WTC11 (cell line): Measurements from ENCODE around the gene THYN1. TPM values are rescaled to one million over a fixed set of nuclear protein-coding genes. Genes with fewer than 3 reads are reported as not detected.
A peak's percentile ranks its signal among the peaks of the same experiment; 100 is the strongest.

Source experiments
- ATAC-seq: fragments of 200-7000 bp; cut with Tn5 transposase; 2 replicates; pipeline ENCODE4 v1.10.0; 2021; ENCODE audit warnings: mild to moderate bottlenecking, moderate library complexity
- CTCF ChIA-PET: fragments of 300-600 bp; sonication (Branson Sonifier 250); formaldehyde crosslinking; loops from one replicate; lab custom pipeline; 2021; ENCODE audit warnings: antibody characterized with exemption; lab: Charles Lee
- POLR2A ChIA-PET: fragments of 350-600 bp; sonication (Branson Sonifier 250); formaldehyde crosslinking; loops from one replicate; lab custom pipeline; 2021; ENCODE audit warnings: antibody characterized with exemption; lab: Charles Lee
- DNase-seq: peaks from one replicate; pipeline ENCODE4 v3.0.0; 2021; ENCODE audit warnings: low spot score
- H3K27ac Mint-ChIP-seq: 2 replicates; pipeline ENCODE4 v1.8.0; 2021; ENCODE audit warnings: mixed read lengths
- H3K27me3 Mint-ChIP-seq: 2 replicates; pipeline ENCODE4 v1.8.0; 2021; ENCODE audit warnings: low read depth, mild to moderate bottlenecking, moderate library complexity, mixed read lengths
- H3K36me3 Mint-ChIP-seq: 2 replicates; pipeline ENCODE4 v1.8.0; 2021; ENCODE audit warnings: mixed read lengths
- H3K4me1 Mint-ChIP-seq: 2 replicates; pipeline ENCODE4 v1.8.0; 2022; ENCODE audit warnings: mixed read lengths
- H3K4me3 Mint-ChIP-seq: 2 replicates; pipeline ENCODE4 v1.8.0; 2021; ENCODE audit warnings: mild to moderate bottlenecking, moderate library complexity, mixed read lengths
- H3K9me3 Mint-ChIP-seq: 2 replicates; pipeline ENCODE4 v1.8.0; 2021; ENCODE audit warnings: mixed read lengths
- ATF1 ChIP-seq: sonication (generic); formaldehyde crosslinking; IDR thresholded peaks from 2 replicates; pipeline ENCODE4 v1.8.1; 2023; ENCODE audit warnings: mild to moderate bottlenecking, moderate library complexity, missing genetic modification reagents
- CREM ChIP-seq: sonication (generic); formaldehyde crosslinking; IDR thresholded peaks from 2 replicates; pipeline ENCODE4 v1.8.1; 2022; ENCODE audit warnings: mild to moderate bottlenecking, missing genetic modification reagents, moderate library complexity
- E2F5 ChIP-seq: sonication (generic); formaldehyde crosslinking; IDR thresholded peaks from 2 replicates; pipeline ENCODE4 v1.8.1; 2022; ENCODE audit warnings: mild to moderate bottlenecking, moderate library complexity, missing genetic modification reagents
- ERG ChIP-seq: fragments of 250-450 bp; sonication (Bioruptor Pico); IDR thresholded peaks from 2 replicates; pipeline ENCODE4 v1.8.0; 2021; ENCODE audit warnings: mild to moderate bottlenecking
- ESRRA ChIP-seq: sonication (generic); formaldehyde crosslinking; IDR thresholded peaks from 2 replicates; pipeline ENCODE4 v1.8.1; 2022; ENCODE audit warnings: mild to moderate bottlenecking, missing genetic modification reagents, borderline replicate concordance
- FOXP1 ChIP-seq: sonication (generic); formaldehyde crosslinking; IDR thresholded peaks from 2 replicates; pipeline ENCODE4 v1.8.0; 2022; ENCODE audit warnings: missing genetic modification reagents, mild to moderate bottlenecking, moderate library complexity, borderline replicate concordance
- JUN ChIP-seq: sonication (generic); formaldehyde crosslinking; IDR thresholded peaks from 2 replicates; pipeline ENCODE4 v1.8.0; 2023; ENCODE audit warnings: mild to moderate bottlenecking, missing genetic modification reagents
- MXD4 ChIP-seq: fragments of 250-450 bp; sonication (Bioruptor Pico); IDR thresholded peaks from 2 replicates; pipeline ENCODE4 v1.8.0; 2021; ENCODE audit warnings: mild to moderate bottlenecking, moderate library complexity, borderline replicate concordance
- OVOL2 ChIP-seq: fragments of 250-450 bp; sonication (Bioruptor Pico); IDR thresholded peaks from 2 replicates; pipeline ENCODE4 v1.9.0; 2021; ENCODE audit warnings: mild to moderate bottlenecking, borderline replicate concordance
- RORB ChIP-seq: fragments of 250-450 bp; sonication (Bioruptor Pico); IDR thresholded peaks from 2 replicates; pipeline ENCODE4 v1.9.0; 2021; ENCODE audit warnings: mild to moderate bottlenecking
- SMAD3 ChIP-seq: sonication (generic); formaldehyde crosslinking; IDR thresholded peaks from 2 replicates; pipeline ENCODE4 v1.8.0; 2022; ENCODE audit warnings: missing genetic modification reagents, mild to moderate bottlenecking, borderline replicate concordance
- SMAD4 ChIP-seq: sonication (generic); formaldehyde crosslinking; IDR thresholded peaks from 2 replicates; pipeline ENCODE4 v1.8.0; 2022; ENCODE audit warnings: mild to moderate bottlenecking, missing genetic modification reagents
- SOX15 ChIP-seq: fragments of 250-450 bp; sonication (Bioruptor Pico); IDR thresholded peaks from 2 replicates; pipeline ENCODE4 v1.9.0; 2021; ENCODE audit warnings: mild to moderate bottlenecking
- STAT6 ChIP-seq: sonication (generic); formaldehyde crosslinking; conservative IDR thresholded peaks from 2 replicates; pipeline ENCODE4 v1.8.1; 2023; ENCODE audit warnings: mild to moderate bottlenecking, low read depth, missing genetic modification reagents, moderate library complexity
- TCF7 ChIP-seq: sonication (generic); formaldehyde crosslinking; IDR thresholded peaks from 2 replicates; pipeline ENCODE4 v1.8.0; 2022; ENCODE audit warnings: mild to moderate bottlenecking, low read depth, missing genetic modification reagents, moderate library complexity
- USF2 ChIP-seq: sonication (generic); formaldehyde crosslinking; IDR thresholded peaks from 2 replicates; pipeline ENCODE4 v1.8.1; 2023; ENCODE audit warnings: mild to moderate bottlenecking, missing genetic modification reagents, moderate library complexity
- ZBTB43 ChIP-seq: sonication (generic); formaldehyde crosslinking; IDR thresholded peaks from 2 replicates; pipeline ENCODE4 v1.8.1; 2023; ENCODE audit warnings: mild to moderate bottlenecking, missing genetic modification reagents
- ZNF138 ChIP-seq: sonication (generic); formaldehyde crosslinking; conservative IDR thresholded peaks from 2 replicates; pipeline ENCODE4 v1.8.1; 2022; ENCODE audit warnings: mild to moderate bottlenecking, moderate library complexity, missing genetic modification reagents
- ZSCAN18 ChIP-seq: fragments of 250-450 bp; sonication (Bioruptor Pico); IDR thresholded peaks from 2 replicates; pipeline ENCODE4 v2.1.2; 2022; ENCODE audit warnings: mild to moderate bottlenecking, moderate library complexity
- total RNA-seq: library from RNA; stranded (reverse); gene quantifications from 3 replicates; pipeline ENCODE4 v1.2.3, GENCODE V29; 2021

Gene THYN1
- total RNA-seq, 1 experiment from 2014 or later = 80.2 TPM

GRCh38 chr11:134266841-134267251, 13.7 kb upstream of the THYN1 start:
- Mint-ChIP-seq H3K4me1 (peaks cover 67% of the 10 kb centered on the region), H3K4me3 (no peak overlapping the region), H3K27me3 (no peaks in the 10 kb centered on the region), H3K36me3 (peaks cover 19% of the 10 kb centered on the region), H3K9me3 (no peaks in the 10 kb centered on the region), H3K27ac (peak overlapping the region; percentile 90)
- TF ChIP-seq RORB (CRISPR knock-in tag) (no peak), OVOL2 (CRISPR knock-in tag) (no peak), ZSCAN18 (CRISPR knock-in tag) (no peak), ZBTB43 (CRISPR knock-in tag) (no peak), SOX15 (CRISPR knock-in tag) (no peak)
- ATAC-seq = peak; percentile 12; the same call in 1 of the 2 replicates
- ChIA-PET CTCF (interaction anchor here (1.2 to 6.2 kb wide), 3 partner anchors 10 to 42 kb away, joined by 4 to 57 read pairs (median 4); partner anchors contain the start of genes ACAD8, GLB1L3 and VPS26B), POLR2A (no interaction called here)
- no peak for DNase-seq

GRCh38 chr11:134266440-134266839, 13.3 kb upstream of the THYN1 start:
- Mint-ChIP-seq H3K4me1 (peaks cover 62% of the 10 kb centered on the region), H3K27ac (peak overlapping the region; percentile 90), H3K9me3 (no peaks in the 10 kb centered on the region), H3K36me3 (peaks cover 19% of the 10 kb centered on the region), H3K27me3 (no peaks in the 10 kb centered on the region), H3K4me3 (no peak overlapping the region)
- no peak for TF ChIP-seq ESRRA (CRISPR knock-in tag)
- TF ChIP-seq CREM (CRISPR knock-in tag) = no peak
- no peak for TF ChIP-seq MXD4 (CRISPR knock-in tag)
- no peak for TF ChIP-seq ERG
- no peak for TF ChIP-seq STAT6 (CRISPR knock-in tag)
- no peak for TF ChIP-seq JUN
- no peak for TF ChIP-seq FOXP1 (CRISPR knock-in tag)
- no peak for TF ChIP-seq ATF1 (CRISPR knock-in tag)
- ChIA-PET POLR2A (no interaction called here), CTCF (interaction anchor here (1.2 to 6.2 kb wide), 3 partner anchors 11 to 41 kb away, joined by 4 to 57 read pairs (median 4); partner anchors contain the start of genes ACAD8, GLB1L3 and VPS26B)
- ATAC-seq = no peak
- DNase-seq = no peak

- H3K36me3 Mint-ChIP-seq = peaks cover 27% of the 10 kb centered on the region
- no peak for DNase-seq
- no peak overlapping the region for H3K4me3 Mint-ChIP-seq
- H3K9me3 Mint-ChIP-seq = no peaks in the 10 kb centered on the region
- POLR2A ChIA-PET = no interaction called here
- no peak for TF ChIP-seq USF2 (CRISPR knock-in tag)
- no peak for TF ChIP-seq SMAD3
- no peak for TF ChIP-seq RORB (CRISPR knock-in tag)
- no peak for TF ChIP-seq ZNF138
- no peak for TF ChIP-seq E2F5
- TF ChIP-seq ERG = no peak
- no peak for TF ChIP-seq SMAD4 (CRISPR knock-in tag)
- TF ChIP-seq TCF7 (CRISPR knock-in tag) = no peak
- TF ChIP-seq, all 79 proteins: peak for 0
- CTCF ChIA-PET = interaction anchor here (2.0 to 6.2 kb wide), 2 partner anchors 11 to 12 kb away, joined by 5 to 57 read pairs; partner anchors contain the start of genes ACAD8, GLB1L3 and THYN1
- Mint-ChIP-seq H3K4me1 (peaks cover 50% of the 10 kb centered on the region), H3K27me3 (no peaks in the 10 kb centered on the region), H3K27ac (peak overlapping the region; percentile 74)
- ATAC-seq = no peak
These were observed 12.0 kb upstream of the THYN1 start for GRCh38 chr11:134264966-134265764.
